Panc1 (cell line): ENCODE measurements around the gene THSD7B. TPM values are rescaled to one million over a fixed set of nuclear protein-coding genes. Genes with fewer than 3 reads are reported as not detected.

ENCODE experiments used
- ATAC-seq: fragments of 200-7000 bp; cut with Tn5 transposase; 2 replicates; pipeline ENCODE4 v1.9.1; 2020; ENCODE audit warnings: mild to moderate bottlenecking, moderate library complexity
- BruUV-seq: library from RNA; stranded (reverse); fragments of 400-500 nt; replicated peaks from 2 replicates; lab custom pipeline; 2021; lab: Mats Ljungman, UMichigan
- CTCF ChIA-PET: fragments of 300-600 bp; sonication (Branson Sonifier 250); formaldehyde crosslinking; loops from one replicate; lab custom pipeline; 2022; ENCODE audit warnings: antibody characterized with exemption; lab: Charles Lee
- POLR2A ChIA-PET: fragments of 300-600 bp; sonication (Branson Sonifier 250); formaldehyde crosslinking; loops from one replicate; lab custom pipeline; 2022; ENCODE audit warnings: antibody characterized with exemption; lab: Charles Lee
- DNase-seq: peaks from one replicate; pipeline ENCODE4 v3.0.0-alpha.2; 2010; ENCODE audit warnings: low read depth, low spot score
- H3K27ac ChIP-seq: 2 replicates; pipeline ENCODE4 v1.5.1; 2011; ENCODE audit warnings: mild to moderate bottlenecking, low read length, inconsistent platforms
- H3K27me3 ChIP-seq: fragments of 200-500 bp; sonication (Bioruptor generic); 2 replicates; pipeline ENCODE4 v1.6.0; 2014; ENCODE audit warnings: low read length, inconsistent platforms; ENCODE audit not compliant: control insufficient read depth, insufficient read depth
- H3K36me3 ChIP-seq: fragments of 200-500 bp; sonication (Bioruptor generic); 2 replicates; pipeline ENCODE4 v1.5.1; 2014; ENCODE audit warnings: inconsistent platforms, mild to moderate bottlenecking, low read length, moderate library complexity; ENCODE audit not compliant: control insufficient read depth, insufficient read depth
- H3K4me1 ChIP-seq: 2 replicates; pipeline ENCODE4 v1.5.1; 2011; ENCODE audit warnings: inconsistent platforms, mild to moderate bottlenecking, low read length, moderate library complexity; ENCODE audit not compliant: control insufficient read depth, insufficient read depth
- H3K4me3 ChIP-seq, 2 experiments: 2 replicates each; pipeline ENCODE4 v1.5.1; 2011 to 2012; ENCODE audit warnings: low read depth in 2 of 2, low read length in 2 of 2, mild to moderate bottlenecking in 2 of 2, inconsistent platforms in 1 of 2, moderate library complexity in 1 of 2
- H3K9me3 ChIP-seq: fragments of 200-500 bp; sonication (Bioruptor generic); 2 replicates; pipeline ENCODE4 v1.5.1; 2014; ENCODE audit warnings: low read depth, mild to moderate bottlenecking, inconsistent platforms, low read length, moderate library complexity; ENCODE audit not compliant: control insufficient read depth, insufficient read depth
- POLR2AphosphoS5 ChIP-seq: IDR thresholded peaks from 2 replicates; pipeline ENCODE4 v1.6.1; 2012; ENCODE audit warnings: mild to moderate bottlenecking, low read depth, low read length, moderate library complexity
- SIN3A ChIP-seq: IDR thresholded peaks from 2 replicates; pipeline ENCODE4 v1.6.1; 2012; ENCODE audit warnings: low read depth, mild to moderate bottlenecking, low read length, moderate library complexity, borderline replicate concordance; ENCODE audit not compliant: insufficient read depth
- TCF7L2 ChIP-seq: IDR thresholded peaks from 2 replicates; pipeline ENCODE4 v1.6.1; 2011; ENCODE audit warnings: mild to moderate bottlenecking, low read depth, low read length, inconsistent platforms
- in situ Hi-C: cut with HindIII; loops from 2 replicates; pipeline ENCODE4 v1.10.0; 2016; ENCODE audit warnings: low sequenced_read_pairs, low pct_unique_long_range_greater_than_20kb
- intact Hi-C: fragments of 100-400 bp; cut with micrococcal nuclease; formaldehyde crosslinking; loops from one replicate; pipeline ENCODE4 v1.10.0; 2022; ENCODE audit not compliant: unreplicated experiment
- total RNA-seq: library from RNA; stranded (reverse); gene quantifications from one replicate; pipeline ENCODE4 v1.2.1, GENCODE V29; 2021; ENCODE audit not compliant: unreplicated experiment
- TF ChIP-seq, protein P1 (sequence below), 2 experiments: IDR thresholded peaks; 2 replicates each; pipeline ENCODE4 v1.6.1; 2011 to 2012; ENCODE audit warnings: low read depth in 2 of 2, control low read depth in 1 of 2, low read length in 1 of 2, mild to moderate bottlenecking in 1 of 2, moderate library complexity in 1 of 2; ENCODE audit not compliant: insufficient read depth in 1 of 2
- TF ChIP-seq, protein P2 (sequence below): fragments of 450-650 bp; IDR thresholded peaks from 2 replicates; pipeline ENCODE4 v1.5.1; 2017; ENCODE audit warnings: mild to moderate bottlenecking

The THSD7B gene
- total RNA-seq, 1 experiment from 2014 or later: not detected

DNA sequence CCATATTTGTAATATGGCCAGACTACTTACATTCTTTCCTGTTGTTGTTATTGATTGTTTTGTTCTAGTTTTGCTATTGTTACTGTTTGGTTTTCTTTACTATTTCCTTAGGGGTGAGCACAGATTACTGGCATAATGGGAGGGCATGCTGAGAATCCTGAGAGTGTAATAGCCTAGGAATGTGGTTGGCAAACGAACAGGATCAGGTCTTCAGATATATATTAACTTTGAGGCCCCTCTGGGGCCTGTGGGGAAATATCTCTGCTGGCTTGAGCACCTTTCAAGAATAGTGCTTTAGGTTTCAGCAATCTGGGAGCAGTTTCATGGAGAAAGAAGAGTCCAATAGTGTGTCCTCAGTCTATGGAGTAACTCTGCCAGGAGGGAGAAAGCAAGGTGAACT, 144.4 kb downstream of the THSD7B start:
- Histone ChIP-seq H3K36me3 (no peaks in the 10 kb centered on the region), H3K4me1 (no peaks in the 10 kb centered on the region), H3K9me3 (no peaks in the 10 kb centered on the region), H3K27ac (no peak overlapping the region), H3K27me3 (no peaks in the 10 kb centered on the region), H3K4me3 (no peak overlapping the region)
- ChIA-PET CTCF (no interaction called here), POLR2A (no interaction called here)
- ATAC-seq: no peak
- in situ Hi-C loops (no loop called here), intact Hi-C loops (no loop called here)
- DNase-seq: no peak
- BruUV-seq: no TSS peak
- TF ChIP-seq, protein P1, sequence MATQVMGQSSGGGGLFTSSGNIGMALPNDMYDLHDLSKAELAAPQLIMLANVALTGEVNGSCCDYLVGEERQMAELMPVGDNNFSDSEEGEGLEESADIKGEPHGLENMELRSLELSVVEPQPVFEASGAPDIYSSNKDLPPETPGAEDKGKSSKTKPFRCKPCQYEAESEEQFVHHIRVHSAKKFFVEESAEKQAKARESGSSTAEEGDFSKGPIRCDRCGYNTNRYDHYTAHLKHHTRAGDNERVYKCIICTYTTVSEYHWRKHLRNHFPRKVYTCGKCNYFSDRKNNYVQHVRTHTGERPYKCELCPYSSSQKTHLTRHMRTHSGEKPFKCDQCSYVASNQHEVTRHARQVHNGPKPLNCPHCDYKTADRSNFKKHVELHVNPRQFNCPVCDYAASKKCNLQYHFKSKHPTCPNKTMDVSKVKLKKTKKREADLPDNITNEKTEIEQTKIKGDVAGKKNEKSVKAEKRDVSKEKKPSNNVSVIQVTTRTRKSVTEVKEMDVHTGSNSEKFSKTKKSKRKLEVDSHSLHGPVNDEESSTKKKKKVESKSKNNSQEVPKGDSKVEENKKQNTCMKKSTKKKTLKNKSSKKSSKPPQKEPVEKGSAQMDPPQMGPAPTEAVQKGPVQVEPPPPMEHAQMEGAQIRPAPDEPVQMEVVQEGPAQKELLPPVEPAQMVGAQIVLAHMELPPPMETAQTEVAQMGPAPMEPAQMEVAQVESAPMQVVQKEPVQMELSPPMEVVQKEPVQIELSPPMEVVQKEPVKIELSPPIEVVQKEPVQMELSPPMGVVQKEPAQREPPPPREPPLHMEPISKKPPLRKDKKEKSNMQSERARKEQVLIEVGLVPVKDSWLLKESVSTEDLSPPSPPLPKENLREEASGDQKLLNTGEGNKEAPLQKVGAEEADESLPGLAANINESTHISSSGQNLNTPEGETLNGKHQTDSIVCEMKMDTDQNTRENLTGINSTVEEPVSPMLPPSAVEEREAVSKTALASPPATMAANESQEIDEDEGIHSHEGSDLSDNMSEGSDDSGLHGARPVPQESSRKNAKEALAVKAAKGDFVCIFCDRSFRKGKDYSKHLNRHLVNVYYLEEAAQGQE (IDR thresholded peaks at IDR 0.05; ENCODE audit: insufficient read depth in 1 of 2, low read depth in 2 of 2, low read length in 1 of 2): no peak
- TF ChIP-seq TCF7L2: no peak
- TF ChIP-seq, protein P2, sequence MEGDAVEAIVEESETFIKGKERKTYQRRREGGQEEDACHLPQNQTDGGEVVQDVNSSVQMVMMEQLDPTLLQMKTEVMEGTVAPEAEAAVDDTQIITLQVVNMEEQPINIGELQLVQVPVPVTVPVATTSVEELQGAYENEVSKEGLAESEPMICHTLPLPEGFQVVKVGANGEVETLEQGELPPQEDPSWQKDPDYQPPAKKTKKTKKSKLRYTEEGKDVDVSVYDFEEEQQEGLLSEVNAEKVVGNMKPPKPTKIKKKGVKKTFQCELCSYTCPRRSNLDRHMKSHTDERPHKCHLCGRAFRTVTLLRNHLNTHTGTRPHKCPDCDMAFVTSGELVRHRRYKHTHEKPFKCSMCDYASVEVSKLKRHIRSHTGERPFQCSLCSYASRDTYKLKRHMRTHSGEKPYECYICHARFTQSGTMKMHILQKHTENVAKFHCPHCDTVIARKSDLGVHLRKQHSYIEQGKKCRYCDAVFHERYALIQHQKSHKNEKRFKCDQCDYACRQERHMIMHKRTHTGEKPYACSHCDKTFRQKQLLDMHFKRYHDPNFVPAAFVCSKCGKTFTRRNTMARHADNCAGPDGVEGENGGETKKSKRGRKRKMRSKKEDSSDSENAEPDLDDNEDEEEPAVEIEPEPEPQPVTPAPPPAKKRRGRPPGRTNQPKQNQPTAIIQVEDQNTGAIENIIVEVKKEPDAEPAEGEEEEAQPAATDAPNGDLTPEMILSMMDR: no peak
- no peak for TF ChIP-seq POLR2AphosphoS5
- TF ChIP-seq SIN3A: no peak

GRCh38 chr2:136916131-136916530, 150.8 kb downstream of the THSD7B start:
- TF ChIP-seq, protein P2: no peak
- TF ChIP-seq, protein P1 (IDR thresholded peaks at IDR 0.05; ENCODE audit: insufficient read depth in 1 of 2, low read depth in 2 of 2, low read length in 1 of 2): no peak
- in situ Hi-C loops (no loop called here), intact Hi-C loops (no loop called here)
- BruUV-seq: no TSS peak
- no peak overlapping the region for H3K4me3 ChIP-seq
- H3K4me1 ChIP-seq: no peaks in the 10 kb centered on the region
- H3K27ac ChIP-seq: no peak overlapping the region
- no peaks in the 10 kb centered on the region for H3K27me3 ChIP-seq
- no peak for ATAC-seq
- DNase-seq: no peak
- POLR2A ChIA-PET: no interaction called here
- no peaks in the 10 kb centered on the region for H3K9me3 ChIP-seq
- CTCF ChIA-PET: no interaction called here
- no peaks in the 10 kb centered on the region for H3K36me3 ChIP-seq
